Keratinocyte (primary cell): ENCODE results near the gene NMNAT2. TPM values are rescaled to one million over a fixed set of nuclear protein-coding genes. Genes with fewer than 3 reads are reported as not detected.

Source experiments
- DNase-seq: peaks from one replicate; pipeline ENCODE4 v3.0.0-alpha.2; 2011; ENCODE audit warnings: low read depth, missing footprints, low spot score
- FAIRE-seq: peaks from 2 replicates; lab custom pipeline; 2011; peaks lifted over from hg19 to GRCh38; lab: Jason Lieb, UNC
- H2AFZ ChIP-seq: 2 replicates; pipeline ENCODE4 v1.6.0; 2012; ENCODE audit warnings: low read length, control low read depth, inconsistent platforms; ENCODE audit not compliant: control insufficient read depth
- H3K27ac ChIP-seq: 2 replicates; pipeline ENCODE4 v1.5.1; 2011; ENCODE audit warnings: low read length; ENCODE audit not compliant: control insufficient read depth, insufficient read depth
- H3K27me3 ChIP-seq: 3 replicates; pipeline ENCODE4 v1.6.0; 2011; ENCODE audit warnings: low read length; ENCODE audit not compliant: control insufficient read depth, insufficient read depth; ENCODE audit errors: extremely low read depth
- H3K36me3 ChIP-seq, 2 experiments: 2 replicates in 1 of 2; 3 replicates in 1 of 2; pipeline ENCODE4 v1.5.1; 2011; ENCODE audit warnings: low read length in 2 of 2, mild to moderate bottlenecking in 1 of 2; ENCODE audit not compliant: control insufficient read depth in 2 of 2, insufficient read depth in 2 of 2; ENCODE audit errors: extremely low read depth in 1 of 2
- H3K4me1 ChIP-seq: 3 replicates; pipeline ENCODE4 v1.5.1; 2011; ENCODE audit warnings: low read length; ENCODE audit not compliant: control insufficient read depth, insufficient read depth; ENCODE audit errors: extremely low read depth
- H3K4me2 ChIP-seq: 3 replicates; pipeline ENCODE4 v1.6.0; 2011; ENCODE audit warnings: low read depth, low read length; ENCODE audit not compliant: control insufficient read depth, insufficient read depth; ENCODE audit errors: extremely low read depth
- H3K4me3 ChIP-seq, 3 experiments: fragments of 200-600 bp in 1 of 3; sonication (generic) in 1 of 3; 2 replicates in 2 of 3; 3 replicates in 1 of 3; pipeline ENCODE4 v1.5.1; 2011 to 2016; ENCODE audit warnings: low read length in 3 of 3, mild to moderate bottlenecking in 3 of 3, control low read depth in 2 of 3, inconsistent platforms in 1 of 3, low read depth in 1 of 3, mixed read lengths in 1 of 3, mixed run types in 1 of 3, moderate library complexity in 1 of 3; ENCODE audit not compliant: control insufficient read depth in 2 of 3, insufficient read depth in 2 of 3; ENCODE audit errors: extremely low read depth in 1 of 3
- H3K79me2 ChIP-seq: 2 replicates; pipeline ENCODE4 v1.6.0; 2012; ENCODE audit warnings: low read length; ENCODE audit not compliant: control insufficient read depth, insufficient read depth
- H3K9ac ChIP-seq: 3 replicates; pipeline ENCODE4 v1.6.0; 2011; ENCODE audit warnings: low read length; ENCODE audit not compliant: control insufficient read depth, insufficient read depth; ENCODE audit errors: extremely low read depth
- H3K9me1 ChIP-seq: 3 replicates; pipeline ENCODE4 v1.6.0; 2011; ENCODE audit warnings: low read length; ENCODE audit not compliant: control insufficient read depth, insufficient read depth; ENCODE audit errors: extremely low read depth
- H3K9me3 ChIP-seq: 2 replicates; pipeline ENCODE4 v1.5.1; 2012; ENCODE audit warnings: low read depth, low read length; ENCODE audit not compliant: control insufficient read depth
- H4K20me1 ChIP-seq: 3 replicates; pipeline ENCODE4 v1.6.0; 2011; ENCODE audit warnings: low read length; ENCODE audit not compliant: control insufficient read depth, insufficient read depth; ENCODE audit errors: extremely low read depth
- CTCF ChIP-seq, 3 experiments: IDR thresholded peaks in 1 of 3; conservative IDR thresholded peaks in 1 of 3; optimal IDR thresholded peaks in 1 of 3; 2 replicates in 2 of 3; 3 replicates in 1 of 3; pipeline versions ENCODE3 to v1.5.1; 2011; ENCODE audit warnings: low read length in 3 of 3, mild to moderate bottlenecking in 3 of 3, moderate library complexity in 2 of 3, control low read depth in 1 of 3, inconsistent platforms in 1 of 3; ENCODE audit not compliant: insufficient read depth in 2 of 3; ENCODE audit errors: extremely low read depth in 1 of 3
- EZH2 ChIP-seq: IDR thresholded peaks from one replicate; pipeline ENCODE4 v1.6.1; 2012; ENCODE audit warnings: inconsistent platforms, mild to moderate bottlenecking, low read length, moderate library complexity
- dilution Hi-C: fragments of 300-500 bp; cut with MboI; formaldehyde crosslinking; loops from one replicate; pipeline ENCODE4 v1.7.0; 2020; ENCODE audit warnings: low sequenced_read_pairs; ENCODE audit not compliant: extremely low pct_ligation_motif_present
- polyA plus RNA-seq, 5 experiments: library from polyadenylated mRNA; depleted of rRNA in 3 of 5; stranded (reverse) in 3 of 5; stranded (forward) in 1 of 5; unstranded in 1 of 5; fragments of >200 nt; gene quantifications; 1 replicate in 1 of 5; 2 replicates in 3 of 5; 3 replicates in 1 of 5; pipeline versions ENCODE4 v1.2.1 to v1.2.3, GENCODE V29; 2011 to 2012; ENCODE audit warnings: missing spikeins in 2 of 5, low read depth in 1 of 5, low replicate concordance in 1 of 5

Gene NMNAT2
- polyA plus RNA-seq, 1 donor (not counting 4 experiments of a cell fraction or from before 2014, with no cell fraction given) = 0.72 TPM

GRCh38 chr1:183234660-183235476 lies 183.3 kb downstream of the NMNAT2 start:
- H3K4me2 ChIP-seq = peak overlapping the region; percentile 39
- no peaks in the 10 kb centered on the region for H3K79me2 ChIP-seq
- H3K4me3 ChIP-seq = no peak overlapping the region
- H3K36me3 ChIP-seq = peaks cover 37 to 78% of the 10 kb centered on the region in 2 experiments
- H3K27ac ChIP-seq = peak overlapping the region; percentile 90
- no peaks in the 10 kb centered on the region for H3K27me3 ChIP-seq
- dilution Hi-C loops = no loop called here
- no peaks in the 10 kb centered on the region for H3K9me1 ChIP-seq
- H3K9ac ChIP-seq = peak overlapping the region; percentile 35
- peaks cover 7% of the 10 kb centered on the region for H4K20me1 ChIP-seq
- no peak overlapping the region for H2AFZ ChIP-seq
- FAIRE-seq (peak; percentile 79), DNase-seq (no peak)
- peaks cover 57% of the 10 kb centered on the region for H3K4me1 ChIP-seq
- TF ChIP-seq EZH2 (no peak), CTCF (optimal IDR thresholded peaks at IDR 0.05 in 1 of 3, IDR thresholded peaks at IDR 0.05 in 1 of 3, conservative IDR thresholded peaks at IDR 0.05 in 1 of 3; ENCODE audit: extremely low read depth in 1 of 3, insufficient read depth in 2 of 3, low read length in 3 of 3) (peak; percentile 24 to 59 (median 52))
- no peaks in the 10 kb centered on the region for H3K9me3 ChIP-seq

- no peak overlapping the region for H2AFZ ChIP-seq
- no peaks in the 10 kb centered on the region for H3K27me3 ChIP-seq
- FAIRE-seq (no peak), DNase-seq (no peak)
- H3K79me2 ChIP-seq = no peaks in the 10 kb centered on the region
- peaks cover 13% of the 10 kb centered on the region for H4K20me1 ChIP-seq
- peaks cover 65% of the 10 kb centered on the region for H3K4me1 ChIP-seq
- no peaks in the 10 kb centered on the region for H3K9me3 ChIP-seq
- no peak overlapping the region for H3K27ac ChIP-seq
- dilution Hi-C loops = no loop called here
- peak overlapping the region; percentile 10 for H3K4me2 ChIP-seq
- no peaks in the 10 kb centered on the region for H3K9me1 ChIP-seq
- peaks cover 42 to 69% of the 10 kb centered on the region in 2 experiments for H3K36me3 ChIP-seq
- H3K4me3 ChIP-seq = no peak overlapping the region
- no peak overlapping the region for H3K9ac ChIP-seq
- no peak for TF ChIP-seq CTCF (optimal IDR thresholded peaks at IDR 0.05 in 1 of 3, IDR thresholded peaks at IDR 0.05 in 1 of 3, conservative IDR thresholded peaks at IDR 0.05 in 1 of 3; ENCODE audit: extremely low read depth in 1 of 3, insufficient read depth in 2 of 3, low read length in 3 of 3)
These were observed 185.1 kb downstream of the NMNAT2 start for GRCh38 chr1:183233113-183233512.
